GF-D8 (cell line): Measurements from ENCODE around the gene COMT.

Experiments
- DNase-seq: peaks from one replicate; lab custom pipeline; 2025; lab: John Stamatoyannopoulos, UW

Gene COMT

GRCh38 chr22:19982991-19983578 is 41.5 kb downstream of the COMT start:
- DNase-seq = no peak

GRCh38 chr22:19983741-19984140 is 42.2 kb downstream of the COMT start:
- no peak for DNase-seq

DNA sequence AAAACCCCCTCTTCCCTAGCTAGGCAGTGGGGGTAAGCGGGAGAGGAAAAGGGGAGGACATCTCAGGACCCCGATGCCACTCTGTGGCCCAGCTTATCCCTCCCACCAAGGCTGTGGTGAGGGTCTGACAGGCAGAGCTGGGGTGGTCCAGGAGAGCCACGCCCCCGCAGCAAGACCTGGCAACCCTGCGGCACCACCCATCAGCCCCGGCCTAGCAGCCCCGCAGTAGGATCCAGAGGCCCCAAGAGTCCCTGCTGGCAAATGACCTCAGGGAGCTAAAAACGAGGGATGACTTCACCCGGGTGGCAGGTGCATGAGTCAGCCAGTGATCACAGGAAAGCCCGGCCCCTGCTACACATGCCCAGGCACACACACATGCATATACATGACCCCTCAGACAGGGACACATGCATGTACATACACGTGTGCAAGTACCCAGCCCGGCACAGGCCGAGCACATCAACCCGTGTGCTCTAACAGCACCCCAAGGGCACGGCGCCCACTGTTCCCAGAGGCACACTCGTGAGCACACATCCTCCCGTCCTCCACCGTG is 42.7 kb downstream of the COMT start:
- DNase-seq = no peak

DNA sequence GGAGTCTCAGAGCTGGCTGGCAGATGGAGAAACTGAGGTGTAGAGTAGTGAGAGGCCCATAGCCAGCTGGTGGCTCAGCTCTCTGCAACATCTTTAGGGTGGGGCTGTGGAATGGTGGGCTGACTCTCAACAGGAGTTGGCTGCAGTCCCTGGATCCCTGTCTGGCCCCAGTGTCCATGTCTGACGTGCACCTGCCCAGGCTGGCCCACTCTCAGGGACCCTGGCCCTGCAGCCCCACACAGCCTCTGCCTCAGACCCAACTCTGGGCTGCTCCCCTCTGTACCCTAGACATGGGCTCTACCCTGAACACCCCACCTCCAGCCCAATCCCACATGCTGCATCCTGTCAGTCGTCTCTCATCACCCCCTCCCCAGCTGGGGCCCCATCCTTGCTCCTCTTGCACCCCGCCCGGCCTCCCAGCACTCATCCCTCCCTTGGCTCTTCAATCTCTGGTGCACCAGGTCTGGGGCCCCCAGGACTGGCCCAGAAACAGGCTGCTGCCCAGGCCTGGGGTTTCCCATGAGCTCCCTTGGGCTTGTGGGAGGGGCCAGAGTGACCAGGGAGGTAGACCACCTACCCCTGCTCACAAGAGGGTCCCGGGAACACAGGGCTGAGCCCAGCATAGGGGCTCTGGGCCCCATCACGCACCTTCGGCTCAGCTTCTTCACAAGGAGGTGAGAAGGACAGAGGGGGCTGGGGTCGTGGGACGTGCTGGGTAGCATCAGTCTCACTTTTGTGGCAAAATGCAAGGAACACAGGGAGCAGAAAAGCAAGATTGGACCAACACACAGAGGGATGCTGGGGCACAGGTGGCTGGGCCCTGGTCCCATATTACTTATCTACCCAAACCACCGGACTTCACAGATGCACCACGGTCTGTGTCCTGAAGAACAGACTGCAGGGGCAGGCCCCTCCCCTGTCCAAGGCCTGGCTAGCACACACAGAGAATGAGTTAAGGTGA is 43.6 kb downstream of the COMT start:
- no peak for DNase-seq

DNA sequence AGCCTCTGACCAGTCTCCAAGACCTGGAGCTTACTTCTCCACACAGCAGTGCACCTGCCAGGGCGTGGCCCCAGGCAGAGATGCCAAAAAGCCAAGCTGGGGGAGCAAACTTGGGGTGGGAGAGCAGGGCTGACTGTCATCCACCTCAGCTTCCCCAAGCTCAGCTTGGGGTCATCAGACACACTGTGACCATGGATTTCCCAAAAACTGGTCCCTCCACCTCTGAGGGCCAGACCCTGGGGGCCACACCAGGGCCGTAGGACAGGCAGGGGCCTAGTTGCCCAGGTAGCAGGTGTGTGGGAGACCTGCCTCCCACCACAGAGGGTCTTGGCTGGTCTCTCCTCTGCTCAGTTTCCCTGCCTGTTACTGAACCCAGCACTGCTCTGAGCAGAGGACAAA is 44.4 kb downstream of the COMT start:
- no peak for DNase-seq

DNA sequence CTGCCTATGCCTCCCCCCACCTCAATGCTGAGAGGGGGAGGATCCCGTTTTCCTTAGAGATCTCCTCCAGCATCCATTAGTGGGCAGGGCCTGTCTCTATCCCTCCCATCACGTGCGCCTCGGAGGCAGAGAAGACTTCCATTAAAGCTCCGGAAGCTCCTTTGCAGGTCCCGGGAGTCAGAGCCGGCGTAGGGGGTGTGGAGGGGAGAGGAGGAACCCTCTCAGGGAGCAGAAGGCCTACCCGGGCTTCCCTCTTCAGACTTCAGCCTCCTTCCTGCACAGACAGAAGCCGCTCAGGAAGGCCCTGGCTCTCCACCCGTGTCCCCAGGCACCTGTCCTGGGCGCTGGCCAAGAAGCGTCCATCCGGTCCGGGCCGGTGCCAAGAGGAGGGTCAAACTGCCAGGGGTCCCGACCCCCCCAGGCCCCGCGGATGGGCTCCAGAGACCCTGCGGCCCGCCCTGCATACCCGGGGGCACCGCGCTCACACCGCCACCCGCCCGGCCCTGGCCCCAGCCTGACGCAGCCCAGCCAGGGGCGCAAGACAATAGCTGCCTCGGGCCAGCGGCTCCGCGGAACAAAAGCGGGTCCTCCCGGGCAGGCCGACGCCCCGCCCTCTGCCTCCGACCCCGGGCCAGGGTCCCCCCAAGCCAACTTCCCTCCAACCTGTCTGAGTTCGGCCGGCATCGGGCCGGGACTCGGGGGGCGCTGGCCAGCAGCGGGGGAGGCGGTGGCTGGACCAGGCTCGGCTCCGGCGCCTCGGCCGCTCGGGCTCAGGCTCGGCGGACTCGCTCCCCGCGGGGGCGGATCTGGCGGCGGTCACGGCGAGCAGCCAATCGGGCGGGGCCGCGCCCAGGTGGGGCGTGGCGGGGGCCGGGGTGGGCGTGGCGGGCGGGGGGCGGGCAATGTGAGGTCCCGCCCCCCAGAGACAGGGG is 45.1 kb downstream of the COMT start:
- DNase-seq = no peak

DNA sequence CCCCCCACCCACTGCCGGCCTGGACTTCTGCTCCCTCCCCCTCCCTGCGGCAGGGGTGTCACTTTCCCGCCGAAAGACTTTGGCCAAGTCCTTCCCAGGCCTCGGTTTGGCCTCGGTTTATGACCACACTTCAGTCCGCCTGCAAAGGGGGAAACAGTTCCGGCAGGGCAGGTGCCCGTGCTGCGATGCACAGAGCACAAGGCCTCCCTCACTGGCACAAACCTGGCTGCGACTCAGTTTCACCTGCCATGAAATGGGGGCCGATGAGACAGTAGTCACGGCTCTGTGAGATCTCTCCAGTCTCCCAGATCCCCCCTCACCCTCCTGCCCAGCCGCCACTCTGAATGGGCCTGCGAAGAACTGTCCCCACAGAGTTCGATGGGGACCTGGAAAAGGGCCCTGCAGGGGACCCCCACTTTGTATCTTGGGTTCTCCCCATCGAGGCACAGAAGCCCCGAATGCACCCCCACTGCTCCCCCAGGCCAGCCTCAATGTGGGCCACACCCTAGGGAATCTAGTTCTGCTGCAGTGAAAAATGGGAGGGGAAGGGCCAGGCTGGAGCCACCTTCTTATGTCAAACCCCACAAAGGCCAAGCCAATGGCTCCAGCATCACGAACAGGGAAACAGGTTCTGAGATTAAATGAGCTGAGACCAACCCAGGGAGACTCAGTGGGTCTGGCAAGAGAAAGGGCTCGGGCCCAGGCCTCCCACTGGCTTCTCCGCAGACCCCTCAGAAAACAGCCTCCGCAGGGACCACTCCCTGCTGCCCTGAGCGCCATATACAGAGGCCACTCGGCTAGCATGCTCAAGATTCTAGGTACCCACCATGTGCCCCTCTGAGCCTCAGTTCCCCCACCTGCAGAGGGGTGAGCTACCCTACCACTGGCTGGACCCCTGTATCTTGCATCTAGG is 46.1 kb downstream of the COMT start:
- no peak for DNase-seq

- no peak for DNase-seq
Measured at GRCh38 chr22:19988331-19988808, 46.8 kb downstream of the COMT start.

DNA sequence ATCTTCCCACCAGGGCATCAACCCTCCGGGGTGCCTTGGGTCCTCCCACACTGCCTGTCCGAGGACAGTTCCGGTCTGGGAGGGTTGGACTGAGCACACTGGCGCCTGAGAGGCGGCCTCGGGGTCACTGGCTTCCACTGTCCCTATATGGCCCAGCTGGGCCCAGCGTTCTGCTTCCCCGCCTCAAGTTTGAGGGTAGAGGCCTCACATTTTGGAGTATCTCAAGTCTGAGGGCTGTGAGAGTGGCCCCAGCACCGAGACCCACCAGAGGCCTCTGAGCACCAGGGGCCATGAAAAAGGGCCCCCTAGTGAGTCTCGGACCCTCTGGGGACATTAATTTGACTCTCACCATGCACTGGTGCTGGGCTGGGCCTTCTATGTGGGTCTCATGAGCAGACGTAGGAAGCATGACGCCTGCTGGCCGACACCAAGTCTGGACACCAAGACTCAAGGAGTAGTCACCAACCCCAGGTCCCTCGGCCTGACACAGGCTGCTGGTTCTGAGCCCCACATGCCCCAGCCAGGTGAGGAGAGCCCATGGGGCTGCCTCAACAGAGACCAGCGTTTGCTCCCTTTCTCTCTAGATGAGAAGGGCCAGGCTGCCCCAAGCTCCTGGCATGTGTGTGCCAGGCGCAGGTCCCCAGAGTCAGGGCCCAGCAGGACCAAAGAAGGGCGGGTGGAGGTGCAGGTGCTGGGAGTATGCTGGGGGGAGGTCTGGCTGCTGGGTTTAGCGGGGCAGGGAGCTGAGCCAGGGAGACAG is 47.6 kb downstream of the COMT start:
- no peak for DNase-seq

DNA sequence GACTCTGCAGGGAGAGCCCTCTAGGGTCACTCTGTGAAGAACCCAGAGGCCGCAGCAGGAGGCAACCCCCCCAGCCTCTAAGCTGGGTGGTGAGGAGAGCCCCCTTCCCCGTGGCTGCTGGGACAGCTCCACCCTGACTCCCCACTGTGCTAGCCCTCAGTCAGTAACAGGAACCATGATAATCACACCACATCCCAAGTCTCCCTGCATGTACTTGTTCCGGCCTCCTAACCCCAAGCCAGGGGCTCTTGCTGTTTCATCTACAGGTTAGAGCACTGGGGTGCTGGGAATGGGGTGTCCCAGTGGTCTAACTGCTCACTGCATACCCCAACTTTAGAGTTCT is 48.1 kb downstream of the COMT start:
- no peak for DNase-seq

DNA sequence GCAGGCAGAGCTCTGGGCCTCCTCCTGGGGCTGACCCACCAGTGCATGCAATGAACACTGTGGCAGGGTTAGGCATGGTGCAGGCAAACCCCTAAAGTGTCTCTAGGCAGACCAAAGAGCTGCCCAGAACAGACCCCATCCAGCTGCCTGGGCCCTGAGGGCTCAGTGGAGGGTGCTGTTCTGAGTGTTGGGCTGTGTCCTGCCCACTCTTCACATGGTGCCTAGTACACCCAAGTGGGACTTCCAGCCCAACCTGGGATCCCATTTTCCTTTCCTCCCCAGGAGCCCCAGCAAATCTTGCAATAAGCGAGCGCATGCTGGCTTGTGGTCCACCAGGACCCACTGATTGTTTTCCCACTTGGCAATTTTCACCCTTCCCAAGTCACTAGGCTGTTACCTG is 48.6 kb downstream of the COMT start:
- DNase-seq = no peak

DNA sequence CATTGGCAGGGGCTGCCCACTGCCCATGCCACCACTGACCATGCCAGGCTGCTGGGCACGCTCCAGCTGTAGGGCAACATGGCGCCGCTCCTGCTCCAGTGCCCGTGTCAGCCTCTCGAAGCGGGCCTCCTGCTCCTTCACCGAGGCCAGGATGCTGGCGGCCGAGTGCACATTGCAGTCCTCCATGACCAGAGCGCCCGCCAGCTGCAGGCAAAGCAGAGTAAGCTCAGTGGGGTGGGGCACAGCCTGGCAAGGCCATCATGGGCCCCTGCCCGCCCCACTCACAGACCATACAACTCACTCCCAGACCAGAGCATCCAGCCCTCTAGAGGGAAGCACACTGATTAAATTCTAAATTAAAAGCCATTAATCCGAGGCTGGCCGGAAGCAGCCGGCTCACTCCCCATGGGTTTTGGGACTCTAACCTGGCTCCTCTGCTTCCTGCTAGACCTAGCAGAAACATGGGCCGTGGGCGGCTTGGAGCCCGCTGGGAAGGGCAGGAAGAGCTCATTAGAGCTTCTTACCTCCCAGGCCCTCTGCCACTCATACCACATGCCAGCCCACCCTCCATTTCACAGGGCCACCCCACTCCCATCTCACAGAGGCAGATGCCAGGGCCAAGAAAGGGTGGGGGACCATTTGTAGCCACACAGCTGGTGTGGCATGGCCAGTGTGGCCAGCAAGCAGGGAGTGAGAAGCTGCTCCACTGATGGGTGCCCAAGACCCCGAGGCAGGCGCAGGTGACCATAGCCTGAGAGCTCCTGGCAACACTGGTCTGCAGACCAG is 49.2 kb downstream of the COMT start:
- no peak for DNase-seq

DNA sequence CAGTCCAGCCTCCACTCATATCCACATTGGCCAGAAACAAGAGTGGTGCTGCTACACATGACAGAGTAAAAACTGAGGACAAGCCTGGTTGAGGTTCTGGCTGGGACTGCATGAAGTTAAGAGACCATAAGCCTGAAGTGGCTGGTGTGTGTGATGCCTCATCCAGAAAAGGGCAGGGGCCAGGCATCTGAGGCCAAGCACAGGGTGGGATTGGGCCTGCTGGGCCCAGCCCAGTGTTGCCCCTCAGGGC is 49.7 kb downstream of the COMT start:
- DNase-seq = no peak

DNA sequence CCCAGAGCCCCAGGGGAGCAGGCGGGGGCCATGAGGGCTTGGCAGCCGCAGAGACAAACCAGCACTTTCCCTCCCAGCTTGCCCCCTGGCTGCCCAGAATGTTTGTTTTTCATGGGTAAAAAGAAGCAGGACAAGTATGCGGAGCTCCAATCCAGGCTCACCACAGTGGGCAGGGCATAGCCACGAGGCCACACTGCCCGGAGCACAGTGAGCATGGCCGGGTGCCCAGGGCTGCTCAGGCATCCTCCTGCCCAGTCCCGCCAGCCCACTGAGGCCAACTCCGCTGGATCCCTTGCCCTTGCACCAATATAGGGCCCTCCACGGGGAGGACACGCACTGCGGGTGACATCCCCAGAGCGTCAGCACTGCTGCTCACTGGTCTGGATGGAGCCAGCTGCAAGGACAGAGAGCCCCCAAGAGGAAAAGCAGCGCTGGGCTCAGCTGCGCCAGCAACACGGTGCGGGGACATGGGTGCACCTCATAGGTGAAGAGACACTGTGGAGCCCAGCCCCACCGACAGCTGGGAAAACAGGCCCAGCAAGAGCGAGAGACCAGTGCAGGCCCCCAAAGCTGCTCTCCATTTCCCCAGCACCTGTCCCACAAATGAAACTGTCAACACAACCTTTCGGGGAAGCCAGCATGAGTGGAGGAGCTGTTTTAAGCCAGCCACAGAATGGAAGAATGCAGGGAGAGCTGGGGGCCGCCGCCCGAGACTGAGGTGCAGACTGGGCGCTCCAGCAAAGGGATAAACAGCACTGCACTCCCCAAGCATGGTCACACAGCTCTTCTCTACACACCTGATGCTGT is 50.3 kb downstream of the COMT start:
- DNase-seq = no peak

DNA sequence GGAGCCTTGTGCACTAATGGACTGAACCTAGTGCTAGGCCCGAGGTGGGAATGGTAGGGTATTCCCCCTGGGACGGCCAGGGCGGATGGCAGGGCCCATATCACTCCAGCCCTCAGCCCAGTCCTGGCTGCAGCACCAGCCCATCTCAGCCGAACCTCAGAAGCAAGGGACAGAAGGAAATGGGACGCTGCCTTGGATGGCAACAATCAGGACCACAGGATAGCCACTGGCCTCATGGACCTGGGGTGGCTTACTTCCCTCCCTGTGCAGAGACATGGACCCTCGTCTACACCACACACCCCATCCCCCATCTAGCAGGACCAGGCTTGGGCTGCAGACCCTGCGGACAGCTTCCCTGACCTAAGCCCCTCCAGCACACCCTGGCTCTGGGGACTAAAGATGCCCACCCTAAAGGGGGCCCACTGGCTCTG is 50.9 kb downstream of the COMT start:
- DNase-seq = no peak

DNA sequence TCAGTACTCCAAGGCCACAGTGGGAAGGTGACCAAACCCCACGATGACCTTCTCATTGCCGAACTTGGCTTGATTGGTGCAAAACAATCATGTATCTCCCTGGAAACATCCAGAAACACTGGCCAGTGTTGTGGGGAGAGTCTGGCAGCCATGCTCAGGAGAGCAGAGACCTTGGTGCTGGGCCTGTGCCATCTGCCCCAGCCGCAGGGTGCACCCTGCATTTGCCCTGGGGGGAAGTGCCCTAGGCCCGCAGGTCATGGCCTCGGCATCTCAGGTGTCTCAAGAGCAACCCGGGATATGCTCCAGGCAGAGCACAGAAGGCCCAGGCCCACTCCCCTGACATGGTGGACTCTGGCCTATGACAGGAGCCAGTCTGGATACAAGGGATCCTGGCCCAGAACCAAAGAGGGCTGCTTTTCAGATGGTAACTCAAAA is 51.4 kb downstream of the COMT start:
- no peak for DNase-seq

DNA sequence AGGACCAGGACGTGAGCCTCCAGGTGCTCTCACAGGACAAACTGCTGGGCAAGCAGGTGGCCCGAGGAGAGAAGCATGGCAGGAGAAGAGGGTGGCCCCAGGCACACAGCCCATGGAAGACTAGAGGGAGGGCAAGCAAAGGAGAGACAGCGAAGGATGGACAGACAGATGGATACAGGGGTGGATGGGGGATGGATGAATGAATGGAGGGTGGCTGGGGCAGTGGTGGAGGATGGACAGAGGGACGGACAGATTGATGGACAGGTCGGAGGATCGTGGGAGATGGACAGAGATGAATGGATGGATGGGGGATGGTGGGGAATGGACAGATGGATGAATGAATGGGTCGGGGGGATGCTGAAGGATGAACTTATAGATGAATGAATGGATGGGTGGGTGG is 52.4 kb downstream of the COMT start:
- DNase-seq = no peak

DNA sequence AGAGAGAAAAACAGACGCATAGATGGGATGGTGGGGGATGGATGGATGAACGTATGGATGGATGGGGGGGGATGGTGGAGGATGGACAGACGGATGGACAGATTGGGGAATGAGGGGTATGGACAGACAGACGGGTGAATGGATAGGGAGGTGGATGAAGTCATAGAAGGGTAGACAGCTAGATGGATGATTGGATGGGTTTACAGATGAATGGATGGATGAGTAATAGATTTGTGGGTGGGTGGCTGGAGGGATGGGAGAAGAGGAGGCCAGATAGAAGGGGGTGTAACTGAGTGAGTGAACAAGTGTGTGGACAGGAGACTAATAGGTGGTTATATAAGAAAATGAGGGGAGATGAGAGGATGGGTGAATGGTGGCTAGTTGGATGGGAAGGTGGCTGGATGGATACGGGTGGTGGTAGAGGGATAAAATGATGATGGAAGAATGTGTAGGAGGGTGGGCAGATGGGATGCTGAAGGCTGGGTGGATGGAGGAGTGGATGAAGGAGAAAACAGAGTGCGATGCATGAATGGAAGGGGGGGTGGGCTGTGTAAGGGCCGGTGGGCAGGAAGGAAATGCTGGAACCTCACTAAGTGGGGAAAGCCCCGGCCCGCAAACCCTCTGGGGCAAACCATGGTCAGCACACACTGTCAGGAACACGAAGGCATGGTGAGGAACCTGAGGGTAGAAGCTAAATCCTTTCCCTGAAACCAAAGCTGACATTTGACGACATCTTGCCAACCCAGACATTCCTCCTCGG is 53.5 kb downstream of the COMT start:
- DNase-seq = no peak
